RWPE2 (cell line): ENCODE data around the gene ATP2C1.

Source experiments
- ATAC-seq: fragments of 200-7000 bp; cut with Tn5 transposase; 3 replicates; pipeline ENCODE4 v1.9.1; 2021; ENCODE audit warnings: low read depth
- DNase-seq: peaks from one replicate; pipeline ENCODE4 v3.0.0-alpha.2; 2020; ENCODE audit warnings: low spot score
- H3K27ac ChIP-seq: fragments of 450-650 bp; 2 replicates; pipeline ENCODE4 v1.5.1; 2017; ENCODE audit warnings: mild to moderate bottlenecking; ENCODE audit not compliant: poor library complexity, severe bottlenecking
- H3K27me3 ChIP-seq: fragments of 250-450 bp; sonication (Bioruptor Pico); 2 replicates; pipeline ENCODE4 v1.5.1; 2021; ENCODE audit warnings: mild to moderate bottlenecking, moderate library complexity; ENCODE audit not compliant: insufficient read depth, poor library complexity, severe bottlenecking
- H3K36me3 ChIP-seq: fragments of 250-450 bp; sonication (Bioruptor Pico); 2 replicates; pipeline ENCODE4 v1.5.1; 2020; ENCODE audit warnings: low read depth, mild to moderate bottlenecking, moderate library complexity
- H3K4me1 ChIP-seq: fragments of 250-450 bp; sonication (Bioruptor Pico); 2 replicates; pipeline ENCODE4 v1.5.1; 2021; ENCODE audit warnings: mild to moderate bottlenecking, moderate library complexity; ENCODE audit not compliant: insufficient read depth, poor library complexity, severe bottlenecking
- H3K4me3 ChIP-seq: fragments of 250-450 bp; sonication (Bioruptor Pico); 2 replicates; pipeline ENCODE4 v1.5.1; 2021; ENCODE audit warnings: mild to moderate bottlenecking, moderate library complexity; ENCODE audit not compliant: severe bottlenecking
- H3K9me3 ChIP-seq: fragments of 250-450 bp; sonication (Bioruptor Pico); 2 replicates; pipeline ENCODE4 v1.5.1; 2021; ENCODE audit warnings: mild to moderate bottlenecking, moderate library complexity; ENCODE audit not compliant: severe bottlenecking
- CTCF ChIP-seq: fragments of 450-650 bp; IDR thresholded peaks from one replicate; pipeline ENCODE4 v1.5.1; 2017; ENCODE audit warnings: mild to moderate bottlenecking, moderate library complexity; ENCODE audit not compliant: poor library complexity, severe bottlenecking

The ATP2C1 gene

GRCh38 chr3:130932979-130933378 lies 39.1 kb downstream of the ATP2C1 start:
- no peak overlapping the region for H3K4me3 ChIP-seq
- DNase-seq = no peak
- H3K4me1 ChIP-seq = peaks cover 9% of the 10 kb centered on the region
- H3K27me3 ChIP-seq = no peaks in the 10 kb centered on the region
- H3K9me3 ChIP-seq = no peaks in the 10 kb centered on the region
- ATAC-seq = no peak
- H3K27ac ChIP-seq = no peak overlapping the region
- no peak for TF ChIP-seq CTCF
- peaks cover 46% of the 10 kb centered on the region for H3K36me3 ChIP-seq

GRCh38 chr3:130933801-130934345 lies 40.0 kb downstream of the ATP2C1 start:
- peaks cover 9% of the 10 kb centered on the region for H3K4me1 ChIP-seq
- DNase-seq = no peak
- H3K36me3 ChIP-seq = peaks cover 49% of the 10 kb centered on the region
- no peaks in the 10 kb centered on the region for H3K27me3 ChIP-seq
- no peaks in the 10 kb centered on the region for H3K9me3 ChIP-seq
- no peak for ATAC-seq
- H3K4me3 ChIP-seq = no peak overlapping the region
- TF ChIP-seq CTCF = no peak
- no peak overlapping the region for H3K27ac ChIP-seq

GRCh38 chr3:130934442-130935089 lies 40.7 kb downstream of the ATP2C1 start:
- no peak for DNase-seq
- TF ChIP-seq CTCF = no peak
- Histone ChIP-seq H3K36me3 (peaks cover 49% of the 10 kb centered on the region), H3K4me3 (no peak overlapping the region), H3K27ac (no peak overlapping the region), H3K9me3 (no peaks in the 10 kb centered on the region), H3K4me1 (peaks cover 9% of the 10 kb centered on the region), H3K27me3 (no peaks in the 10 kb centered on the region)
- no peak for ATAC-seq

- Histone ChIP-seq H3K9me3 (no peaks in the 10 kb centered on the region), H3K27me3 (no peaks in the 10 kb centered on the region), H3K4me3 (no peak overlapping the region), H3K4me1 (peaks cover 9% of the 10 kb centered on the region), H3K27ac (no peak overlapping the region), H3K36me3 (peaks cover 43% of the 10 kb centered on the region)
- peak; percentile 78 for ATAC-seq
- DNase-seq = no peak
- no peak for TF ChIP-seq CTCF
Observed at GRCh38 chr3:130935761-130936492, 42.0 kb downstream of the ATP2C1 start.
